Kidney epithelial cell (primary cell): Measurements from ENCODE around the gene SV2B. TPM values are rescaled to one million over a fixed set of nuclear protein-coding genes. Genes with fewer than 3 reads are reported as not detected.

Source experiments
- DNase-seq: peaks from one replicate; pipeline ENCODE4 v3.0.0-alpha.2; 2010; ENCODE audit warnings: low read depth
- H3K27me3 ChIP-seq: 2 replicates; pipeline ENCODE4 v1.6.0; 2011; ENCODE audit warnings: low read length; ENCODE audit not compliant: control insufficient read depth, insufficient read depth
- H3K36me3 ChIP-seq: 2 replicates; pipeline ENCODE4 v1.5.1; 2011; ENCODE audit warnings: low read length; ENCODE audit not compliant: control insufficient read depth, insufficient read depth
- H3K4me3 ChIP-seq: 2 replicates; pipeline ENCODE4 v1.5.1; 2011; ENCODE audit warnings: low read depth, mild to moderate bottlenecking, control low read depth, low read length
- total RNA-seq: library from RNA; depleted of rRNA; stranded (reverse); fragments of >200 nt; gene quantifications from 2 replicates; pipeline ENCODE4 v1.2.3, GENCODE V29; 2015
- TF ChIP-seq, protein P1 (sequence below): IDR thresholded peaks from 2 replicates; pipeline ENCODE4 v1.5.1; 2011; ENCODE audit warnings: mild to moderate bottlenecking, moderate library complexity, low read length, control low read depth, inconsistent platforms; ENCODE audit not compliant: insufficient read depth, poor library complexity, severe bottlenecking

SV2B gene
- total RNA-seq, 1 donor from 2014 or later, result 1.8 TPM

DNA sequence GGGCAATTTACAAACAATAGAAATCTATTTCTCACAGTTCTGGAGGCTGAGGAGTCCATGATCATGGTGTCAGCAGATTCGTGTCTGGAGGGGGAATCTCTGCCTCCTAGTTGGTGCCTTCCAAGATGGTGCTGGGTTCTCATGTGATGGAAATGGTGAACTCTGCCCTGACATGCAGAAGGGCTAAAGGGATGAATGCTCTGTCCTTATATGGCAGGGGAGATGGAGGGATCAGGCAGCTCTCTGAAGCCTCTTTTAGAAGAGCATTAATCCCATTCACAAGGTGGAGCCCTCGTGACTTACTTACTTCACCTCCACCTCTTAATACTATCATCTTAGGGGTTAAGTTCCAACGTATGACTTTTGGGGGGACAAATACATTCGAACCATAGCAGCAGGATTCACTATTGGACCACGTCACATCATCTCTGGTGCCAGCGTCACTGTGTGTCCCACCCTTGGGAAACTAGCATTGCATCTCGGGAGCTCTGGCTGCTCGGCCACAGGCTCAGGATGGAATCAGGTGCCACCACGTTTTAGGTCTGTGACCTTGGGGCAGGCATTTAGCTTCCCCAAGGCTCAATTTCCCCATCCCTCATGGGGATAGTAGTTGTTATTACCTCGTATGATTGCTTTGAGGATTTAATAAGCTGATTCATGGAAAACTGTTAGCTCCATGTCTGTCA is 53.0 kb downstream of the SV2B start:
- DNase-seq, result no peak
- no peaks in the 10 kb centered on the region for H3K36me3 ChIP-seq
- H3K4me3 ChIP-seq, result no peak overlapping the region
- TF ChIP-seq, protein P1, sequence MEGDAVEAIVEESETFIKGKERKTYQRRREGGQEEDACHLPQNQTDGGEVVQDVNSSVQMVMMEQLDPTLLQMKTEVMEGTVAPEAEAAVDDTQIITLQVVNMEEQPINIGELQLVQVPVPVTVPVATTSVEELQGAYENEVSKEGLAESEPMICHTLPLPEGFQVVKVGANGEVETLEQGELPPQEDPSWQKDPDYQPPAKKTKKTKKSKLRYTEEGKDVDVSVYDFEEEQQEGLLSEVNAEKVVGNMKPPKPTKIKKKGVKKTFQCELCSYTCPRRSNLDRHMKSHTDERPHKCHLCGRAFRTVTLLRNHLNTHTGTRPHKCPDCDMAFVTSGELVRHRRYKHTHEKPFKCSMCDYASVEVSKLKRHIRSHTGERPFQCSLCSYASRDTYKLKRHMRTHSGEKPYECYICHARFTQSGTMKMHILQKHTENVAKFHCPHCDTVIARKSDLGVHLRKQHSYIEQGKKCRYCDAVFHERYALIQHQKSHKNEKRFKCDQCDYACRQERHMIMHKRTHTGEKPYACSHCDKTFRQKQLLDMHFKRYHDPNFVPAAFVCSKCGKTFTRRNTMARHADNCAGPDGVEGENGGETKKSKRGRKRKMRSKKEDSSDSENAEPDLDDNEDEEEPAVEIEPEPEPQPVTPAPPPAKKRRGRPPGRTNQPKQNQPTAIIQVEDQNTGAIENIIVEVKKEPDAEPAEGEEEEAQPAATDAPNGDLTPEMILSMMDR, result no peak
- no peaks in the 10 kb centered on the region for H3K27me3 ChIP-seq

DNA sequence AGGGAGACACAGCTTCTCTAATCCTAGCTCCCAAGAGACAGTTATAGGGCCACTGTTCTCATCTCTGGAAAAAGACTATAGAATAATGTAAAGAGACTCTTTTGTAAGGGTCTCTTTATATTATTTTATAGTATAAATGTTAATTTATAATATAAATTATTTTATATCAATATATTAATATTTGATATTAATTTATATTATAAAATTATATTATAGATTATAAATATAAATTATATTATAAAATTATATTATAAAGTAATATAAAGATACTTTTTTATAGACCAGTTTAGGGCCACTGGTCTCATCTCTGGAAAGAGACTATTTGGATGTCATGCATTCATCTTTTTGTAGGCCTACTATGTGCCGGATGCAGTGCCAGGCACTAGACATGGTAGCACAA is 53.9 kb downstream of the SV2B start:
- no peak overlapping the region for H3K4me3 ChIP-seq
- H3K36me3 ChIP-seq, result no peaks in the 10 kb centered on the region
- no peak for DNase-seq
- TF ChIP-seq, protein P1, result no peak
- no peaks in the 10 kb centered on the region for H3K27me3 ChIP-seq

DNA sequence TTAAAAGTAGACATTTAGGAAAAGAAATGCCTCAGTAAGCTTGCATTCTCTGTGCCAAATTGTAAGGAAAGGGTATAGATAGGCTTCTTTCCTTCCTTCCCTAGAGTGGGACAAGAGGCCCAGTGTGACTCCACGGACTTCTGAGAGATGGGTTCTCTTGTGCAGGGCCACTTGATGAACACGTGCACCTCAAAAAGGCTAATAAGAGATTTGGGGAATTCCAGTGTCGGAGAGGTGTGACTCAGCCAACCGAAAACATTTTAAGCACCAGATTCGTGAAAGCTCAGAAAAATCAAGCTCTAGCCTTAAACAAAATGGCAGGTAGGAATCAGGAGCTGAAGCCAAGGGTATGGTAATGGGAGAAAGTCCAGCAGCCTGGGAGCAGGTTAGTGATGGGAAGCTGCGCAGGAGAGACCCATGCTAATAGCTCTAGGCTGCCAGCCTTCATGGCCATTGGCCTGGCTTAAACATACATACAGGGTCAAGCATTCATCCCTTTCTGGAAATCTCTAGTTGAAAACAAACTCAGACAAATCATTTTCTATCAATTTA is 56.2 kb downstream of the SV2B start:
- TF ChIP-seq, protein P1, result no peak
- no peak for DNase-seq
- no peaks in the 10 kb centered on the region for H3K27me3 ChIP-seq
- no peak overlapping the region for H3K4me3 ChIP-seq
- H3K36me3 ChIP-seq, result no peaks in the 10 kb centered on the region

DNA sequence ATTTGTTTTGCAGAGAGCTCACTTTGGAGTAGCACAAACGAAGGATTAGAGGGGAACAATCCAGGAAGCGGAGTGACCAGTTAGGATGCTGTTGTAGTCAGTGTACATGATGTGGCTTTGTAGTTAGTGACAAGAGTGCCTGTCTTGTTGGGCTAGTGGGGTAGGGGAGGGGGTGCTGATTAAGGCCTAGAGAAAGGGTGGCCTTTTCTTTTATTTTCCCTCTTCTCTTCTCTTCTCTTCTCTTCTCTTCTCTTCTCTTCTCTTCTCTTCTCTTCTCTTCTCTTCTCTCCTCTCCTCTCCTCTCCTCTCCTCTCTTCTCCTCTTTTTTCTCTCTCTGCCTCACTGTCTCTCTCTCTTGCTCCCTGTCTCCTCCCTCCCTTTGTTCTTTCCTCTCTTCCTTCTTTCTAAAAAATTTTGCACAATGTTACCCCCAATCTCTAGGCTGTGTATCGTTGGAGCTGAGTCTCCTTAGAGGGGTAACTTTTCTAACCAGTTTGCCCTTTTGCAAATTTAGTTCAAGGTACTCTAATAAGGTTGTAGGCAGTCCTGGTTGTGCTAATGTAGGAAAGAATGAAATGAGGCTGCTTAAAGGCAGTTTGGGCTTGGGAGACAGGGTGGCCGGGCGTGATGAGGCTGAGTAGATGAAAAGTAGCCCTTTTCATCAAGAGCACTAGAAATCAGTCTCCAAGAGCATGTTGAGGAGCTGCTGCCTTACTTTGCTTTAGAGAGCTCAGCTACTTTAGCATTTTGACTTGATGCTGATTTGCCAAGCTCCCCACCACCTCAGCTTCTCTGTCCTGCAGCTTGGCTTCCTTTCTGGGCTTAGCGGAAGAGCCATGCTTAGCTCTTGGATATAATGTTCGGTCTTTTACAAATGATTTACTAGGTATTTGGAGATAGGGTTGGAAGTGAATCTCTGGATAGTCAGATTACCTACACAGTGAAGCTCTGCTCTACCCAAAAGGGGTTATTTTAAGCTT is 58.6 kb downstream of the SV2B start:
- TF ChIP-seq, protein P1, result no peak
- no peaks in the 10 kb centered on the region for H3K36me3 ChIP-seq
- no peaks in the 10 kb centered on the region for H3K27me3 ChIP-seq
- no peak overlapping the region for H3K4me3 ChIP-seq
- no peak for DNase-seq

DNA sequence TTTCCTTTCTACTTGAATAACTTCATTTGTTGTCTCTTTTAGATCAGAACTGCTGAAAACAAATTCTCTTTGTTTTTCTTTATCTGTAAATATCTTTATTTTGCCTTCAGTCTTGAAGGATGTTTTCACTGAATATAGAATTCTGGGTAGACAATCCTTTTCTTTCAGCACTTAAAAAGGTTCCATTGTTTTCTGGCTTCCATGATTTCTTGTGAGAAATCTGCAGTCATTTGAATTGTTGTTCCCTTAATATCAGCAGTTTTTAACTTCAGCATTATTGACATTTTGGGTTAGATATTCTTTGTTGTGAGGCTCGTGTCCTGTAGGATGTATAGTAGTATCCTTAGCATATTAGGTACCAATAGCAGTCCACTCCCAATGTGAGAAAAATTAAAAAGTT is 65.8 kb downstream of the SV2B start:
- H3K27me3 ChIP-seq, result no peaks in the 10 kb centered on the region
- DNase-seq, result no peak
- TF ChIP-seq, protein P1, result no peak
- H3K4me3 ChIP-seq, result no peak overlapping the region
- H3K36me3 ChIP-seq, result no peaks in the 10 kb centered on the region
